OCI-LY3 (cell line): Measurements from ENCODE around the gene FYN.

ENCODE experiments used
- H2AFZ ChIP-seq: fragments of 200-600, 300-600 bp; shearing (Covaris generic); 2 replicates; pipeline ENCODE4 v1.6.0; 2014; ENCODE audit warnings: antibody characterized with exemption, low read depth, low read length
- H3K27ac ChIP-seq: fragments of 200-600, 300-600 bp; sonication (generic); 2 replicates; pipeline ENCODE4 v1.5.1; 2014; ENCODE audit warnings: mild to moderate bottlenecking, low read length, moderate library complexity, mixed read lengths
- H3K27me3 ChIP-seq: fragments of 200-600, 300-600 bp; sonication (generic); 2 replicates; pipeline ENCODE4 v1.6.1; 2014; ENCODE audit warnings: low read depth, low read length, mixed read lengths
- H3K36me3 ChIP-seq: fragments of 200-600, 300-600 bp; sonication (generic); replicated peaks from 2 replicates; pipeline ENCODE3; 2014; ENCODE audit warnings: low read depth, low read length, mixed read lengths
- H3K4me1 ChIP-seq: fragments of 300-600, 200-600 bp; sonication (generic); 2 replicates; pipeline ENCODE4 v1.6.1; 2014; ENCODE audit warnings: low read length, mixed read lengths
- H3K4me2 ChIP-seq: fragments of 200-600, 300-600 bp; sonication (generic); 2 replicates; pipeline ENCODE4 v1.6.1; 2014; ENCODE audit warnings: low read length, mixed read lengths
- H3K4me3 ChIP-seq: fragments of 300-600, 200-600 bp; sonication (generic); 2 replicates; pipeline ENCODE4 v1.5.1; 2014; ENCODE audit warnings: antibody characterized with exemption, mild to moderate bottlenecking, low read length, moderate library complexity
- H3K79me2 ChIP-seq: fragments of 300-600, 200-600 bp; shearing (Covaris generic); 2 replicates; pipeline ENCODE4 v1.6.1; 2014; ENCODE audit warnings: mild to moderate bottlenecking, low read length, mixed read lengths
- H3K9ac ChIP-seq: fragments of 300-600, 200-600 bp; shearing (Covaris generic); 2 replicates; pipeline ENCODE4 v1.6.0; 2014; ENCODE audit warnings: mild to moderate bottlenecking, low read length, moderate library complexity
- H3K9me3 ChIP-seq: fragments of 200-600, 300-600 bp; shearing (Covaris generic); 2 replicates; pipeline ENCODE4 v1.6.1; 2014; ENCODE audit warnings: low read length, mixed read lengths; ENCODE audit not compliant: insufficient read depth
- H4K20me1 ChIP-seq: fragments of 200-600, 300-600 bp; sonication (generic); 2 replicates; pipeline ENCODE4 v1.6.1; 2016; ENCODE audit warnings: low read length, mixed read lengths; ENCODE audit not compliant: insufficient read depth
- CTCF ChIP-seq: fragments of 200-600, 300-600 bp; sonication (generic); IDR thresholded peaks from 2 replicates; pipeline ENCODE4 v1.5.1; 2014; ENCODE audit warnings: antibody characterized with exemption, low read length, low read depth
- EZH2phosphoT487 ChIP-seq: fragments of 200-600 bp; shearing (Covaris generic); IDR thresholded peaks from 2 replicates; pipeline ENCODE4 v1.6.1; 2018; ENCODE audit warnings: antibody characterized with exemption, mixed run types, low read depth

Gene FYN

GRCh38 chr6:111689419-111689818, 183.8 kb downstream of the FYN start:
- no peak overlapping the region for H3K4me3 ChIP-seq
- H3K4me1 ChIP-seq, result no peaks in the 10 kb centered on the region
- H3K27me3 ChIP-seq, result no peaks in the 10 kb centered on the region
- no peaks in the 10 kb centered on the region for H3K9me3 ChIP-seq
- no peak overlapping the region for H2AFZ ChIP-seq
- H3K27ac ChIP-seq, result no peak overlapping the region
- H3K4me2 ChIP-seq, result no peak overlapping the region
- TF ChIP-seq EZH2phosphoT487, result no peak
- H4K20me1 ChIP-seq, result no peaks in the 10 kb centered on the region
- H3K9ac ChIP-seq, result no peak overlapping the region
- H3K79me2 ChIP-seq, result no peaks in the 10 kb centered on the region
- H3K36me3 ChIP-seq, result no peaks in the 10 kb centered on the region

GRCh38 chr6:111688331-111688730, 184.9 kb downstream of the FYN start:
- no peak overlapping the region for H2AFZ ChIP-seq
- no peaks in the 10 kb centered on the region for H4K20me1 ChIP-seq
- no peaks in the 10 kb centered on the region for H3K27me3 ChIP-seq
- no peaks in the 10 kb centered on the region for H3K9me3 ChIP-seq
- no peak overlapping the region for H3K4me3 ChIP-seq
- H3K9ac ChIP-seq, result no peak overlapping the region
- H3K79me2 ChIP-seq, result no peaks in the 10 kb centered on the region
- no peak overlapping the region for H3K27ac ChIP-seq
- H3K36me3 ChIP-seq, result no peaks in the 10 kb centered on the region
- TF ChIP-seq CTCF, result no peak
- TF ChIP-seq EZH2phosphoT487, result no peak
- H3K4me2 ChIP-seq, result no peak overlapping the region
- no peaks in the 10 kb centered on the region for H3K4me1 ChIP-seq

GRCh38 chr6:111687652-111688051, 185.6 kb downstream of the FYN start:
- H3K9ac ChIP-seq, result no peak overlapping the region
- H3K9me3 ChIP-seq, result no peaks in the 10 kb centered on the region
- H3K79me2 ChIP-seq, result no peaks in the 10 kb centered on the region
- H2AFZ ChIP-seq, result no peak overlapping the region
- H3K4me3 ChIP-seq, result no peak overlapping the region
- TF ChIP-seq EZH2phosphoT487 (no peak), CTCF (no peak)
- no peaks in the 10 kb centered on the region for H3K4me1 ChIP-seq
- H3K27me3 ChIP-seq, result no peaks in the 10 kb centered on the region
- H3K27ac ChIP-seq, result no peak overlapping the region
- no peak overlapping the region for H3K4me2 ChIP-seq
- H3K36me3 ChIP-seq, result no peaks in the 10 kb centered on the region
- no peaks in the 10 kb centered on the region for H4K20me1 ChIP-seq

GRCh38 chr6:111686932-111687266, 186.4 kb downstream of the FYN start:
- Histone ChIP-seq H3K36me3 (no peaks in the 10 kb centered on the region), H3K27me3 (no peaks in the 10 kb centered on the region), H3K9me3 (no peaks in the 10 kb centered on the region), H2AFZ (no peak overlapping the region), H3K4me2 (no peak overlapping the region), H3K9ac (no peak overlapping the region), H3K79me2 (no peaks in the 10 kb centered on the region), H3K4me1 (no peaks in the 10 kb centered on the region), H3K4me3 (no peak overlapping the region), H3K27ac (no peak overlapping the region), H4K20me1 (no peaks in the 10 kb centered on the region)
- TF ChIP-seq EZH2phosphoT487 (no peak), CTCF (no peak)

GRCh38 chr6:111686249-111686931, 186.9 kb downstream of the FYN start:
- Histone ChIP-seq H3K4me3 (no peak overlapping the region), H4K20me1 (no peaks in the 10 kb centered on the region), H3K9me3 (no peaks in the 10 kb centered on the region), H3K9ac (no peak overlapping the region), H3K36me3 (no peaks in the 10 kb centered on the region), H2AFZ (no peak overlapping the region), H3K79me2 (no peaks in the 10 kb centered on the region), H3K27me3 (no peaks in the 10 kb centered on the region), H3K4me2 (no peak overlapping the region), H3K27ac (no peak overlapping the region), H3K4me1 (no peaks in the 10 kb centered on the region)
- TF ChIP-seq EZH2phosphoT487 (no peak), CTCF (no peak)
